ENCODE results near the gene FIBCD1.

FIBCD1 gene

DNA sequence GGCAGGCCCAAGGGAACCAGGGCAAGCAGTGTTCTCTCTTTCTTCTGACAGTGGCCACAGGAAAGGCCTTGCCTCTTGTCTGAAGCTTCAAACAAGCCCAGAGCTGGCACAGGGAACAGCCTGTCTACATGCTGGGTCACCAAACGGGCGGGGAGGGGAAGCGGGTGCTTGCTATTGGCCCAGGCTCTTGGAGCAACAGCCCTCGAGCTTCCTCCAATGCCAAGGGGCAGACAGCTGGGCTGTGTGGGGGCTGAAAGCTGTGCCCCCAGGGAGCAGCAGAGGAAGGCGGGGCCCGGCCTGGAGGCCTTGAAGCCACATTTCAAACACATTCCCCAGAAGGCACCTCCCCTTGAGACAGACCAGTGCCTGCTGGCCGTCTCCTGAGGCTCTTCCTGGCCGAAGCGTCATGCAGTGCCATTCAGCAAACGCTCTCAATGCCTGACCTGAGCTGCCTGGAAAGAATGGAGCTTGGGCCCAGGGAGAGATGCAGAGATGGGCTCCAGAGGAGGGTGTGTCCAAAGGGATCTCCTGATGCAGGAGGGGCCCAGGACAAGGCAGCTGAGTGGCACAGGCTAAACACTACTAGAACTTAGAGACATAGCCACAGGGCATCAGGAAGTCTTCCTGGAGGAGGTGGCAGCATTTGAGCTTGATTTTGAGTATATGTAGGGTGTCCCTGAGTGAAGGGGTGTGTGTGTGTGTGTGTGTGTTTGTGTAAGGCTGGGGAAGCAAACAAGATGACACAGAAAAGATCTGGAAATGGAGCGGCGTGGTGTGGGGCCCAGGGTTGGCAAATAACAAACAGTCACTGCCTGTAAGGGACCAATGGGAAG, 2.5 kb downstream of the FIBCD1 start:
- no peak for DNase-seq (ENCODE audit: extremely low read depth, low read depth)
- TF ChIP-seq CTCF (IDR thresholded peaks at IDR 0.05; ENCODE audit: low read depth, low read length, missing control alignments) = no peak
- no peak overlapping the region for H3K4me3 ChIP-seq (replicated peaks; ENCODE audit: low read depth, low read length)

DNA sequence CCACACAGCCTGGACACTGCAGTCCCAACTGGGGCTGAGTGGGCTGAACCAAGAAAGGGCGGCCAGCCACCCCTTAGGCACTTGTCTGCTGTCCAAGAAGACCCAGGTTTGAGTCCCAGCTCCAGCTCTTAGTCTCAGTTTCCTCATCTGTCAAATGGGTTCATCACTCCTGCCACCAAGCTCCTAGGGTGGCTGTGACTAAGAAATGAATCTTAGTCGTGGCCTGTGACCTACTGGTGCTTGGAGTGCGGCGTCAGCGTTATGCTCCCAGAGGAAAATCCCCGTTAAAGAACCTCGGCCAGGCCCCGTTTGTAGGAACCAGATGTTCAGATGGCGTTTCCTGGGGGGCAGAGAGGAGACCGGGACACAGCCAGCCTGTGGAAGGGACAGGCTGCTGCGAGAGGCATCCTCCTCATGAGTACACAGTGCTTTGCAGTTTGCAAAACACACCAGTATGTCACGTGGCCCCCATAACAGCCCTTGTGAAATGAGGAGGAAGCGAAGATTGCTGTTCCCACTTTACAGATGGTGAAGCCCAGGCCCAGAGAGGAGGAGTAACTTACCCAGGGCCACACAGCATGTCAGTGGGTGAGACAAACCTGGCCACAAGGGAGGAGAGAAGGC, 3.3 kb downstream of the FIBCD1 start:
- no peak for DNase-seq (ENCODE audit: extremely low read depth, low read depth)
- no peak for TF ChIP-seq CTCF (IDR thresholded peaks at IDR 0.05; ENCODE audit: low read depth, low read length, missing control alignments)
- no peak overlapping the region for H3K4me3 ChIP-seq (replicated peaks; ENCODE audit: low read depth, low read length)

GRCh38 chr9:130934702-130935647, 4.1 kb downstream of the FIBCD1 start:
- H3K4me3 ChIP-seq (replicated peaks; ENCODE audit: low read depth, low read length) = no peak overlapping the region
- TF ChIP-seq CTCF (IDR thresholded peaks at IDR 0.05; ENCODE audit: low read depth, low read length, missing control alignments) = no peak
- DNase-seq (ENCODE audit: extremely low read depth, low read depth) = no peak

DNA sequence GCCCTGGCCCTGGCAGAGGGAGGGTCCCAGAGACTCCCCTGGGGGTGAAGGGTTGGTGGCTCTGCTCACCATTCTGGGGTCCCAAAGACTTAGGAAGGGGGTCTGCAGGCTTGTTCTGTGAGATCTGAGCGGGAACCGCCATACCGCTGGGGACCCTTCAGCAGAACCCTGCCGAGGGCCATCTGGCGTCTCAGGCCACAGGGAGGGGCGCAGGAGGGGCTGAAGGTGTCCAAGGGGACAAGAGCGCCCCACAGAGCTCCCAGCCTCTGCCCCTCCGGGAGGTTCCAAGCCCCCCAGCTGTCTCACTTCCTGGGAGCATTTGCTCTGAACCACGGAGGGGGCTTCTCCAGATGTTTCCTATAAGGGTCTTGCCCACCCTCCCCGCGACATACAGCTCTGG, 4.8 kb downstream of the FIBCD1 start:
- no peak for DNase-seq (ENCODE audit: extremely low read depth, low read depth)
- no peak for TF ChIP-seq CTCF (IDR thresholded peaks at IDR 0.05; ENCODE audit: low read depth, low read length, missing control alignments)
- no peak overlapping the region for H3K4me3 ChIP-seq (replicated peaks; ENCODE audit: low read depth, low read length)

DNA sequence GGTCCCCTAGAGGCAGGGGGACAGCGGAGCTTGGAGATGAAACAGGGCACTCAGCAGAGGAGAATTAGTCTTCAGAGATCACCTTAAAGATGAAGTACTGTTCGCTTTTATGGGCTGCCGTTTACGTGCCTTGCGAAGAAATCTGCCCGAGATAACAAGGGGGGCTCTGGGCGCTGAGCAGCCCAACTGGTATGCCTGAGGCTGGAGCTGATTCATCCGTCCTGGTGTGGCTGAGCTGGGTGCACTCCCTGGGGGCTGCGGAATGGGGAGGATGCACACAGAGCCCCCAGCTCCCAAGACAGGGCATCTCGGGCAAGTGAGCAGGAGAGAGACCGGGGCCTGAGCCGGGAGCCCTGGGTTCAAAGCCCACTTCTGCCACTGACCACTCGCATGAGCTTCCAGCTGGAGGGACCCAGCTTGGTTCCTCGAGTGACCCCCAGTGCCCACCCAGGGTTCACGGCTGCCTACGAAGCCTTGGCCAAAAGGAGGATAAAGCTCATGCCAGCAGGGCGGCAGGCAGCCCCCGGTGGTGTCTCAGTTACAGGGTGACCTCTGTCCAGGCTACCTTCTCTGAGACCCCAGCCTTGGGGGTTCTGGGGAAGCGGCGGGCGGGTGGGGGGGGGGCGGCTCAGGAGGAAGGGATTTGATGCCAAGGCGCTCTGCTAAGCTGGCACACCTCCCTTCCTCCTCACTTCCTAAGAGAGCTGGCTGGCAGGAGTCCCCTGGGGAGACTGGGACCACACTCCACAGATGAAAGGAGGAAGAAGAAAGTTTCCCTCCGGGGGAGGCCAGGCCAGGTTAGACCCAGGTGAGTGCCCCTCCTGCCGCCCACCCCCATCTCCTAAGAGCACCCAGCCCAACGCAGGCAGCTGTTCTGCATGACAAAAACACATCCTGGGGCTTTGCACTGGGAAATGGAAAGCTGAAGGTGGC, 5.7 kb downstream of the FIBCD1 start:
- TF ChIP-seq CTCF (IDR thresholded peaks at IDR 0.05; ENCODE audit: low read depth, low read length, missing control alignments) = no peak
- DNase-seq (ENCODE audit: extremely low read depth, low read depth) = no peak
- H3K4me3 ChIP-seq (replicated peaks; ENCODE audit: low read depth, low read length) = no peak overlapping the region

Measured in HFF-Myc (cell line).